WI38 (cell line): ENCODE results near the gene ABR.

Source experiments
- H3K4me3 ChIP-seq: 2 replicates; pipeline ENCODE4 v1.5.1; 2011; ENCODE audit warnings: low read depth, mild to moderate bottlenecking, control low read depth, low read length
- TF ChIP-seq, protein P1 (sequence below): IDR thresholded peaks from 2 replicates; pipeline ENCODE4 v1.5.1; 2012; ENCODE audit warnings: low read depth, mild to moderate bottlenecking, control low read depth, low read length

The ABR gene

DNA sequence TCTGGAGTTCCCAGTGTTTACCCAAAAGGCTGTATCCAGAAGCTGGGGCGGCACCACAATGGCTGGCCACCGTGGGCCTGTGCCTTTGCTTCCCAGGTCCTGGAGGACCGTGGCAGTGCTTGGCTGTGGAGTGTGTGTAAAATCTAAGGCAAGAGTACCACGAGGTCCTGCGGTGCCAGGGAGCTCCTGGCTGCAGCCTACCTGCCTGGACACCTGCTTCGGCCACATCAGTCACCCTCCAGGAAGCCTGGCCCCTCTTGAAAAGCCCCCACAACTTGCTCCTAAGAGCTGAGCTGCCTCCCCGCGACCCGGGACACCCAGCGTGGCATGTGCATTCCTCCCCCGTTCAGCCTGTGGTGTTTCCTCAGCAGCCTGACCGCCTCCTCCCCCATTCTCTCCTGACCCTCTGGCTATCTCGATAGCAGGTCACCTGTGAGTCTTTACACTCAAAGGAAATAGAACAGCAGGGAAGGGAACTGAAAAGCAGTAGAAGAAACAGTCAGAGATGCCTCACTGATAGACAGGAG, 174.9 kb downstream of the ABR start:
- TF ChIP-seq, protein P1, sequence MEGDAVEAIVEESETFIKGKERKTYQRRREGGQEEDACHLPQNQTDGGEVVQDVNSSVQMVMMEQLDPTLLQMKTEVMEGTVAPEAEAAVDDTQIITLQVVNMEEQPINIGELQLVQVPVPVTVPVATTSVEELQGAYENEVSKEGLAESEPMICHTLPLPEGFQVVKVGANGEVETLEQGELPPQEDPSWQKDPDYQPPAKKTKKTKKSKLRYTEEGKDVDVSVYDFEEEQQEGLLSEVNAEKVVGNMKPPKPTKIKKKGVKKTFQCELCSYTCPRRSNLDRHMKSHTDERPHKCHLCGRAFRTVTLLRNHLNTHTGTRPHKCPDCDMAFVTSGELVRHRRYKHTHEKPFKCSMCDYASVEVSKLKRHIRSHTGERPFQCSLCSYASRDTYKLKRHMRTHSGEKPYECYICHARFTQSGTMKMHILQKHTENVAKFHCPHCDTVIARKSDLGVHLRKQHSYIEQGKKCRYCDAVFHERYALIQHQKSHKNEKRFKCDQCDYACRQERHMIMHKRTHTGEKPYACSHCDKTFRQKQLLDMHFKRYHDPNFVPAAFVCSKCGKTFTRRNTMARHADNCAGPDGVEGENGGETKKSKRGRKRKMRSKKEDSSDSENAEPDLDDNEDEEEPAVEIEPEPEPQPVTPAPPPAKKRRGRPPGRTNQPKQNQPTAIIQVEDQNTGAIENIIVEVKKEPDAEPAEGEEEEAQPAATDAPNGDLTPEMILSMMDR = no peak

DNA sequence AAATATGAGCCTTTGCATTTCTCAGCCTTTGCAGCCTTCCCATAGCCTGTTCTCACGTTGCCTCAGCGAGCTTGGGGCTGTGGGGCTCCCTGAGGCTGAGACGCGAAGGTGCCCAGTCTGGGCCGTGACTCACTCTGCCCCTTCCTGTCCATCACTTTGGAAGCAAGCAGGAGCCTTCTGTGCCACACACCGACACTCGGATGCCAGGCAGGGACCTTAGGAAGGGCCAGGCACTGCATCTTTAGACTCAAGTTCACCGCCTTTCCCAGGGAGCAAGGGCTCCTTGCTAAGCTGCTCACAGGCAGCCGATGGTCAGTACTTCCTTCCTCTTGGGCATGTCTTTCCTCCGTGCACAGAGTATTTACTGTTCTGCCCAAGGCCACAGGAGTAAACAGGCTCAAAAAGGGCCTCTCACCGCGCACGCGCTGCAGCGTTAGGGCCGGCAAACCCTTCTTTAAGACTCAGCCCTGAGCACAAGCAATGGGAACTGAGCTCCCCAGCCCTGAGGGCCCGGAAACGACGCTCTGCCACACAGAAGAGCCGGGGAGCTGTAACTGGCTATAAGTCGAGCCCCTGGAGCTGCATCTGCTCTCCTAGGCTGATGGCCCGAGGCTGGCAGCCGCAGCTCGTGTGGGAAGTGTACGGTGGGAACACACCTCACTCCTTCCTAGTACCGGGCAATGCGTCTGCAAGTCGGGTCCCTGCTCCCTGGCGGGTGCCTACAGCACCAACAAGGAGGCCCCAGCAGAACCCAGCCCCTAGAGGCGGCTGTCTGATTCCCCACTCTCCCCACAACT, 175.6 kb downstream of the ABR start:
- TF ChIP-seq, protein P1 = no peak

More for the DNA sequence above, 174.9 kb downstream of the ABR start:
- no peak overlapping the region for H3K4me3 ChIP-seq

DNA sequence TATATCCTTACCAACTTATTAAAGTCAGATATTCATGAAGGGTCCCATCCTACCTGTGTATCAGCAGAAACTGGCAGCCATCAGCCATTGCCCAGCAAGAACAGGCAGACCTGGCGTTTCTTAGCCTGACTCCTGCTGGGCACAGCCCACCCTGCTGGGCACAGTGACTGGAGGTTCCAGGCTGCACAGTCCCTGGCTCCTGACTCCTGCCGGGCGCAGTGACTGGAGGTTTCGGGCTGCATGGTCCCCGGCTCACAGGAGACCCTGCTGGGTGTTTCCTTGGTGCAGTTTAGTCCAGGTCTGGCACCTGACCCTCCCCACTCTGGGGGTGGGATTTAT, 176.2 kb downstream of the ABR start:
- H3K4me3 ChIP-seq = no peak overlapping the region
- TF ChIP-seq, protein P1 = no peak

More for the DNA sequence above, 175.6 kb downstream of the ABR start:
- H3K4me3 ChIP-seq = no peak overlapping the region

DNA sequence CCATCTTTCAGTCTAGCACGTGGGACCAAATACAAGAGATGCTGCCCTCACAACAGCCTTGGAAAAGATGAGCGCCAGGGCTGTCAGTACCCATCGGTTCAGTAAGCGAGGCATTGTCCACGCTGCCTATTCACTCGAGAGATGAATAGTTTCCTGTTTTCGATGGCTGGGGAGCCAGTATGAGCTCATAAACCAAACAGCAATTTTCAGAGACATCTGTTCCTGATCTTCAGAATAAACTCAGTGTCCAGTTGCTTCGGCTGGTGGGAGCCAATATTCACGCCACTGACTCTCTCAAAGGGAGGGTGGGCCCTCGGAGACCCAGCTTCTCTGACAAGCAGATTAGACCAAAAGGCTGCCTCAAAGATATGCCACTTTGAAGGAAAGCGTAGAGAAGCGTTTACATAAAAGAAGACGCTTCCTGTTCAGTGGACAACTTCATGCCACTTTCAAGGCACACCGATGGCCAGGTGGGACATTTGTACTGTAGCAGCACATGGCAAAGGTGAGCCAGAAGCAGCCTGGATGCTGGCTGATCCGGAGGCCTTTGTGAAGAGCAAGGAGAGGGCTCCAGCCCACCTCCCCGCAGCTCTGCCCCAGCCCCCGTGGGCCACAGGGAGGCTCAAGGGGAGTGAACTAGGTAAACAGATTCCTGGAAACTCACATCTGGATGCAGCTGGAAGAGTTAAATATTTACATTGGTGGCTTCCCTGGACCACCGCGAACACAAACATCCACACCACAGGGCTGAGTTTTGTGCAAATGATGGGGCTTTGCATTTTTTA, 176.8 kb downstream of the ABR start:
- no peak overlapping the region for H3K4me3 ChIP-seq

DNA sequence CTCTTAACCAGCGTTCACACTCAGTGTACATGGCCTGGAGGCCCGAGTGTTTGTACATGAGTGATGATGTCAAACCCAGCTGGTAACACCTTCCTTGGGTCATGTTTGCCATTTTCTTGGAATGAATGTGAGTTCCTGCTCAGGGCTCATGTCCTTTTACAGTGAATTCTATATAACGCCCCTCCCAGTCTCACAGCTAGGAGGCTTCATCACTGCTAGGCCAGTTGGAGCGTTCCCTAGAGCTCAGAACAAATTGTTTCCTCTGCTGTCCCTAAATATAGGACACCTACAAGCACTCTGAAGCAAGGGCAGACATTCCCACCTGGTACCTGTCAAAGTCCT, 177.4 kb downstream of the ABR start:
- TF ChIP-seq, protein P1 = no peak
- no peak overlapping the region for H3K4me3 ChIP-seq

More for the DNA sequence above, 176.8 kb downstream of the ABR start:
- TF ChIP-seq, protein P1 = no peak

DNA sequence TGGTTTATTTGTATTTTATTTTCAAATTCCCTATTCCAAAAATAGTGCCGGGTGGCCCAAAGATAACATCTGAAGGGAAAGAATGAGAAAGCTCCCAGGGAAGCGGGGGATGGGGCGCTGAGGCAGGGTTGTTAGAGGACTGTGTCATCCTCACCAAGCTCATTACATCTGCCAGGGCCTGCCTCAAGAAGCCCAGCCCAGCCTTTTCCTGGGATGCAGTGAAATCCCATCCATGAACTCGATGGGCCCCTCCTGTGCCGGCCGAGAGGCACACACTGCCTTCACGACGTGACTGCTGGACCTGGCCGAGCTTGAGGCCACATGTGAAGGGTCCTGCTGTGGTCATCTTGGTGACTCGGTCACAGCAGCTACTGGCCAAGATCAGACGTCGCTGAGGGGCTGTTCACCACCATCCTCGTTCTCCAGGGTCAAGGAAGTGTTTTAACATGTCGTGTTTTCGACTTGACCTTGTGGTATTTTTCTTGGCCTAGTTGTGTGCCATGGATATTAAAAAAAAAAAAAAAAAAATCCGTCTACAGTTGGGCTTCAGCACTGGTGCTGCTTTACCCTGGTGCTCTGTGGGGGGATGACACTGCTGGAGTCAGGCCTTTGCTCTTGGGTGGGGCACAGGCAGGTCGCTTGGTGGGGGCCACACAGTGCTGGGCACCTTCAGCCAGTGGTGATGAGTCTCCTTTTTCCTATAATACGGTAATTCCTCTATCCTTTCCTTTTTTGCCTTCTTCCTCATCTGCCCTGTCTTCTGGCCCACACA, 178.0 kb downstream of the ABR start:
- TF ChIP-seq, protein P1 = no peak
- H3K4me3 ChIP-seq = no peak overlapping the region
